PC-3 (cell line): ENCODE data around the gene SNRNP200. TPM values are rescaled to one million over a fixed set of nuclear protein-coding genes. Genes with fewer than 3 reads are reported as not detected.

Source experiments
- ATAC-seq: fragments of 200-7000 bp; cut with Tn5 transposase; 2 replicates; pipeline ENCODE4 v1.9.1; 2020; ENCODE audit warnings: mild to moderate bottlenecking, moderate library complexity
- BruUV-seq: library from RNA; stranded (reverse); fragments of 400-500 nt; replicated peaks from 2 replicates; lab custom pipeline; 2021; lab: Mats Ljungman, UMichigan
- CTCF ChIA-PET: fragments of 300-600 bp; sonication (Branson Sonifier 250); formaldehyde crosslinking; loops from one replicate; lab custom pipeline; 2022; ENCODE audit warnings: antibody characterized with exemption; lab: Charles Lee
- POLR2A ChIA-PET: fragments of 300-600 bp; sonication (Branson Sonifier 250); formaldehyde crosslinking; loops from one replicate; lab custom pipeline; 2022; ENCODE audit warnings: antibody characterized with exemption; ENCODE audit not compliant: unreplicated experiment; lab: Charles Lee
- DNase-seq: peaks from one replicate; pipeline ENCODE4 v3.0.0-alpha.2; 2015
- H2AFZ ChIP-seq: fragments of 300-600 bp; sonication (generic); 2 replicates; pipeline ENCODE4 v1.6.0; 2016; ENCODE audit warnings: antibody characterized with exemption, low read length
- H3F3A ChIP-seq: fragments of 300-600 bp; sonication (generic); one replicate; pipeline ENCODE4 v1.6.0; 2017; ENCODE audit warnings: antibody characterized with exemption, low read length, control low read depth, mild to moderate bottlenecking; ENCODE audit not compliant: unreplicated experiment
- H3K27ac ChIP-seq: fragments of 300-600 bp; sonication (generic); 2 replicates; pipeline ENCODE4 v1.5.1; 2016; ENCODE audit warnings: mild to moderate bottlenecking, low read length
- H3K27me3 ChIP-seq: fragments of 300-600 bp; sonication (generic); 2 replicates; pipeline ENCODE4 v1.6.1; 2016; ENCODE audit warnings: low read length, mixed read lengths
- H3K36me3 ChIP-seq: fragments of 300-600 bp; sonication (generic); 2 replicates; pipeline ENCODE4 v1.6.1; 2016; ENCODE audit warnings: low read depth, mixed run types, low read length, mixed read lengths
- H3K4me1 ChIP-seq: fragments of 300-600 bp; sonication (generic); 2 replicates; pipeline ENCODE4 v1.5.1; 2016; ENCODE audit warnings: low read length; ENCODE audit not compliant: insufficient read depth
- H3K4me2 ChIP-seq: fragments of 300-600 bp; sonication (generic); 2 replicates; pipeline ENCODE4 v1.6.0; 2016; ENCODE audit warnings: low read length
- H3K4me3 ChIP-seq: fragments of 300-600 bp; sonication (generic); 2 replicates; pipeline ENCODE4 v1.5.1; 2016; ENCODE audit warnings: mild to moderate bottlenecking, low read length, mixed read lengths
- H3K79me2 ChIP-seq: fragments of 300-600 bp; sonication (generic); 2 replicates; pipeline ENCODE4 v1.6.1; 2017; ENCODE audit warnings: low read length, mixed read lengths
- H3K9ac ChIP-seq: fragments of 300-600 bp; sonication (generic); 2 replicates; pipeline ENCODE4 v1.6.0; 2016; ENCODE audit warnings: mild to moderate bottlenecking, low read length
- H3K9me2 ChIP-seq: fragments of 300-600 bp; sonication (generic); replicated peaks from 2 replicates; pipeline ENCODE4 v1.6.1; 2016; ENCODE audit warnings: mixed run types, low read length, mixed read lengths
- H3K9me3 ChIP-seq: fragments of 300-600 bp; sonication (generic); 2 replicates; pipeline ENCODE4 v1.6.1; 2016; ENCODE audit warnings: low read length, mixed read lengths
- H4K20me1 ChIP-seq: fragments of 300-600 bp; sonication (generic); 2 replicates; pipeline ENCODE4 v1.6.1; 2016; ENCODE audit warnings: low read length, mixed read lengths
- EZH2 ChIP-seq: fragments of 300-600 bp; sonication (generic); IDR thresholded peaks from one replicate; pipeline ENCODE4 v1.6.1; 2017; ENCODE audit warnings: antibody characterized with exemption, mild to moderate bottlenecking, low read length; ENCODE audit not compliant: unreplicated experiment
- EZH2phosphoT487 ChIP-seq: fragments of 300-600 bp; sonication (generic); IDR thresholded peaks from 2 replicates; pipeline ENCODE4 v1.6.1; 2018; ENCODE audit warnings: mild to moderate bottlenecking, antibody characterized with exemption, low read length, borderline replicate concordance
- intact Hi-C: fragments of 100-400 bp; cut with micrococcal nuclease; formaldehyde crosslinking; loops from 2 replicates; pipeline ENCODE4 v1.9.0; 2023
- total RNA-seq: library from RNA; depleted of rRNA; stranded (reverse); fragments of >200 nt; gene quantifications from 2 replicates; pipeline ENCODE4 v1.2.3, GENCODE V29; 2014
- TF ChIP-seq, protein P1 (sequence below): fragments of 300-600 bp; sonication (generic); conservative IDR thresholded peaks from 2 replicates; pipeline ENCODE4 v1.5.1; 2017; ENCODE audit warnings: antibody characterized with exemption, low read depth, mild to moderate bottlenecking, low read length

The SNRNP200 gene
- total RNA-seq, 1 experiment from 2014 or later = 77.8 TPM

DNA sequence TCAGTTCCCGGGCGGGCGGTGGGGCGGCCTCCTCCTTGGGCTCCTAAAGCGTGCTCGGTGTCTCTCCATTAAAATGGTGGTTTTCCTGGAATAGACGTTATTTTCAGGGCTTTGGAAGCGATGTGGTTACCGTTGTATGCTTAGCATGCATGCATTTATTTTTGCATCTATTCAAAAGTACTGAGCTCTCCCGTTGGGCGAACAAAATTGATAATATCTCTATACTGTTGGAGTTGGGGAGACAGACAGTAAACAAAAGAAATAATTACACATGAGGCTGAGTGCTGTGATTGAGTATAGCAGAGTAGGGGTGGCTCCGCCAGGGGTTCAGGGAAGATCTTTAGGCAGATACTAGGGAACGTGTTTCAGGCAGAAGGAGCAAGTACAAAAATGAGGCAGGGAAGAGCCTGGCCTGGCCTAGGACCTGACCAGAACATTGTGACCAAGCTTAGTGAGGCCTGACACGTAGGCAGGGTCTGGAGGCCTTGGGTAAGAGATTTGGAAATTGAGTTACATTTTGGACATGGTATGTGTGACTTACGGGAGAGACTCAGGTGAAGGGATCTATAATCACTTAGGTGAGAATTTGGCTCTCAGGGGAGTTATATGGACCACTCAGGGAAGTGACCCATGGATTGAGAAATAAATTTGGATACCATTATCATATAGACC is 30.9 kb upstream of the SNRNP200 start:
- peak overlapping the region; percentile 72 for H3K4me3 ChIP-seq
- ChIA-PET POLR2A (interaction anchor here (0.6 to 0.7 kb wide), 2 partner anchors 99 to 194 kb away, joined by 3 to 6 read pairs; no protein-coding TSS in a partner anchor), CTCF (no interaction called here)
- no peak for DNase-seq
- H4K20me1 ChIP-seq = peaks cover 3% of the 10 kb centered on the region; the same call in 1 of the 2 replicates
- TF ChIP-seq, protein P1, sequence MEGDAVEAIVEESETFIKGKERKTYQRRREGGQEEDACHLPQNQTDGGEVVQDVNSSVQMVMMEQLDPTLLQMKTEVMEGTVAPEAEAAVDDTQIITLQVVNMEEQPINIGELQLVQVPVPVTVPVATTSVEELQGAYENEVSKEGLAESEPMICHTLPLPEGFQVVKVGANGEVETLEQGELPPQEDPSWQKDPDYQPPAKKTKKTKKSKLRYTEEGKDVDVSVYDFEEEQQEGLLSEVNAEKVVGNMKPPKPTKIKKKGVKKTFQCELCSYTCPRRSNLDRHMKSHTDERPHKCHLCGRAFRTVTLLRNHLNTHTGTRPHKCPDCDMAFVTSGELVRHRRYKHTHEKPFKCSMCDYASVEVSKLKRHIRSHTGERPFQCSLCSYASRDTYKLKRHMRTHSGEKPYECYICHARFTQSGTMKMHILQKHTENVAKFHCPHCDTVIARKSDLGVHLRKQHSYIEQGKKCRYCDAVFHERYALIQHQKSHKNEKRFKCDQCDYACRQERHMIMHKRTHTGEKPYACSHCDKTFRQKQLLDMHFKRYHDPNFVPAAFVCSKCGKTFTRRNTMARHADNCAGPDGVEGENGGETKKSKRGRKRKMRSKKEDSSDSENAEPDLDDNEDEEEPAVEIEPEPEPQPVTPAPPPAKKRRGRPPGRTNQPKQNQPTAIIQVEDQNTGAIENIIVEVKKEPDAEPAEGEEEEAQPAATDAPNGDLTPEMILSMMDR = no peak
- TF ChIP-seq EZH2phosphoT487 = no peak
- no peak for TF ChIP-seq EZH2
- H3K9me3 ChIP-seq = no peaks in the 10 kb centered on the region
- no peaks in the 10 kb centered on the region for H3F3A ChIP-seq
- peaks cover 62% of the 10 kb centered on the region for H3K79me2 ChIP-seq
- H3K4me1 ChIP-seq = peaks cover 33% of the 10 kb centered on the region
- H3K27me3 ChIP-seq = no peaks in the 10 kb centered on the region
- H2AFZ ChIP-seq = peak overlapping the region; percentile 87
- peak overlapping the region; percentile 77 for H3K27ac ChIP-seq
- no peaks in the 10 kb centered on the region for H3K9me2 ChIP-seq
- ATAC-seq = no peak
- intact Hi-C loops = no loop called here
- H3K36me3 ChIP-seq = no peaks in the 10 kb centered on the region
- H3K4me2 ChIP-seq = peak overlapping the region; percentile 86
- peak overlapping the region; percentile 86 for H3K9ac ChIP-seq
- BruUV-seq = TSS peak; percentile 78

DNA sequence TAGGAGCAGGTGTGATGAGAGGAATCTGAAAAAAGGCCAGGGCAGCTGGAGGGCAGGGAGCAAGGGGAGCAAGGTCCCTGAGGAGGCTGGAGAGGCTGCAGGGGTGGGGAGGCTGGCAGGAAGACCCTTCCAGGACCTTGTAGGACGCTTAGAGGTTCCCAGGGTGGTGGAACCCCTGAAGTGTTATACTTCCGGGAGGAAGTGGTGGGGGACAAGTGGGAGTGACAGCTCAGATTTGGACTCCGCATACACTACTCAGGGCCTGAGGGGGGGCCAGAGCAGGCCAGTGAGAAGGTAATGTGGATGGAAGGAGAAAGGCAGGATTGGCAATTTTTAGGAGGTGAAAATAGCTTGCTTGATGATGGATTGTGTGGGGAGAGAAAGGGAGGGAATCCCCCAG is 28.4 kb upstream of the SNRNP200 start:
- H3K4me2 ChIP-seq = no peak overlapping the region
- no peaks in the 10 kb centered on the region for H3F3A ChIP-seq
- no peak overlapping the region for H3K9ac ChIP-seq
- no peak overlapping the region for H3K27ac ChIP-seq
- peaks cover 32% of the 10 kb centered on the region for H3K4me1 ChIP-seq
- POLR2A ChIA-PET = no interaction called here
- no peaks in the 10 kb centered on the region for H4K20me1 ChIP-seq
- H3K9me3 ChIP-seq = no peaks in the 10 kb centered on the region
- H3K36me3 ChIP-seq = no peaks in the 10 kb centered on the region
- H2AFZ ChIP-seq = no peak overlapping the region
- peaks cover 37% of the 10 kb centered on the region for H3K79me2 ChIP-seq
- TF ChIP-seq EZH2 (no peak), EZH2phosphoT487 (no peak)
- TF ChIP-seq, protein P1 = no peak
- H3K4me3 ChIP-seq = no peak overlapping the region
- ATAC-seq (no peak), DNase-seq (no peak)
- no TSS peak for BruUV-seq
- intact Hi-C loops = no loop called here
- CTCF ChIA-PET = no interaction called here
- no peaks in the 10 kb centered on the region for H3K9me2 ChIP-seq
- H3K27me3 ChIP-seq = no peaks in the 10 kb centered on the region

DNA sequence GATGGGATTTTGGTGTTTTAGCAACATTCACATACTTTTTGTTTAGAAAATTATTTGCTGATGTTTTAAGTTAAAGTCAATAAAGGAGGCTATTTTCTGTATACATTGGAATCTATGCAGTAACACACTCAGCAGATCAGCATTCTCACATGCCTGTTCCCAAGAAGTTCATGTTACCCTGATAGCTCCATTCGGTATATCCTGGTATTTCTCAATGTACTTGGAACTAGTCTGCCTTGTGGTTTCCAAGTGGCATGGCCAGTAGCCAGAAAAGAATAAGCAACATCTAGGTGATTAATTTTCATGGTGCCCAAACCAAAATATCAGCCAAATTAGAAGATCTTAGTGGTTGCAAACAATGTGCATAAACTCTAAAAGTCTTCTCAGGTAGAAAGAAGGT is 25.1 kb upstream of the SNRNP200 start:
- DNase-seq = peak; percentile 85
- H3K9me3 ChIP-seq = no peaks in the 10 kb centered on the region
- H3F3A ChIP-seq = no peaks in the 10 kb centered on the region
- 0 out of 2 replicates have a peak overlapping the region, but pooled peaks have one; percentile 6 for H3K4me2 ChIP-seq
- no peaks in the 10 kb centered on the region for H3K9me2 ChIP-seq
- H3K36me3 ChIP-seq = no peaks in the 10 kb centered on the region
- BruUV-seq = no TSS peak
- H2AFZ ChIP-seq = no peak overlapping the region
- CTCF ChIA-PET = no interaction called here
- intact Hi-C loops = no loop called here
- H4K20me1 ChIP-seq = no peaks in the 10 kb centered on the region
- H3K9ac ChIP-seq = no peak overlapping the region
- TF ChIP-seq EZH2phosphoT487 = no peak
- TF ChIP-seq, protein P1 = no peak
- no peak for TF ChIP-seq EZH2
- peaks cover 23% of the 10 kb centered on the region for H3K4me1 ChIP-seq
- peak; percentile 50 for ATAC-seq
- peaks cover 8% of the 10 kb centered on the region for H3K79me2 ChIP-seq
- no peaks in the 10 kb centered on the region for H3K27me3 ChIP-seq
- no peak overlapping the region for H3K4me3 ChIP-seq
- POLR2A ChIA-PET = no interaction called here
- peak overlapping the region; percentile 57 for H3K27ac ChIP-seq
